C4-2B (cell line): ENCODE results near the gene CDK6.

ENCODE experiments used
- ZFX ChIP-seq: fragments of 450-650 bp; IDR thresholded peaks from 2 replicates; pipeline ENCODE4 v1.6.1; 2017
- TF ChIP-seq, protein P1 (sequence below): fragments of 450-650 bp; conservative IDR thresholded peaks from 2 replicates; pipeline ENCODE4 v1.5.1; 2017; ENCODE audit warnings: mild to moderate bottlenecking

GRCh38 chr7:92875173-92875572 lies 38.8 kb upstream of the CDK6 start:
- TF ChIP-seq, protein P1, sequence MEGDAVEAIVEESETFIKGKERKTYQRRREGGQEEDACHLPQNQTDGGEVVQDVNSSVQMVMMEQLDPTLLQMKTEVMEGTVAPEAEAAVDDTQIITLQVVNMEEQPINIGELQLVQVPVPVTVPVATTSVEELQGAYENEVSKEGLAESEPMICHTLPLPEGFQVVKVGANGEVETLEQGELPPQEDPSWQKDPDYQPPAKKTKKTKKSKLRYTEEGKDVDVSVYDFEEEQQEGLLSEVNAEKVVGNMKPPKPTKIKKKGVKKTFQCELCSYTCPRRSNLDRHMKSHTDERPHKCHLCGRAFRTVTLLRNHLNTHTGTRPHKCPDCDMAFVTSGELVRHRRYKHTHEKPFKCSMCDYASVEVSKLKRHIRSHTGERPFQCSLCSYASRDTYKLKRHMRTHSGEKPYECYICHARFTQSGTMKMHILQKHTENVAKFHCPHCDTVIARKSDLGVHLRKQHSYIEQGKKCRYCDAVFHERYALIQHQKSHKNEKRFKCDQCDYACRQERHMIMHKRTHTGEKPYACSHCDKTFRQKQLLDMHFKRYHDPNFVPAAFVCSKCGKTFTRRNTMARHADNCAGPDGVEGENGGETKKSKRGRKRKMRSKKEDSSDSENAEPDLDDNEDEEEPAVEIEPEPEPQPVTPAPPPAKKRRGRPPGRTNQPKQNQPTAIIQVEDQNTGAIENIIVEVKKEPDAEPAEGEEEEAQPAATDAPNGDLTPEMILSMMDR, result no peak
- TF ChIP-seq ZFX, result no peak
